Testis (tissue), 2 donors: ENCODE data around the gene SLX4.
"Not testable (repeated sequence)": the region's sequence is repeated elsewhere in the genome, so short reads cannot be mapped to it uniquely, and the experiment has no call there.

Experiments used
- POLR2A ChIP-seq: fragments of 450-650 bp; IDR thresholded peaks from one replicate; pipeline ENCODE4 v1.6.1; 2017; ENCODE audit warnings: antibody characterized with exemption, mild to moderate bottlenecking, moderate library complexity
- TF ChIP-seq, protein P1 (sequence below), 3 experiments: fragments of 450-650 bp in 2 of 3; fragments of 200-600 bp in 1 of 3; sonication (generic) in 1 of 3; IDR thresholded peaks; one replicate each; pipeline ENCODE4 v1.5.1; 2016 to 2019; ENCODE audit warnings: antibody characterized with exemption in 3 of 3, mild to moderate bottlenecking in 2 of 3, moderate library complexity in 1 of 3

DNA sequence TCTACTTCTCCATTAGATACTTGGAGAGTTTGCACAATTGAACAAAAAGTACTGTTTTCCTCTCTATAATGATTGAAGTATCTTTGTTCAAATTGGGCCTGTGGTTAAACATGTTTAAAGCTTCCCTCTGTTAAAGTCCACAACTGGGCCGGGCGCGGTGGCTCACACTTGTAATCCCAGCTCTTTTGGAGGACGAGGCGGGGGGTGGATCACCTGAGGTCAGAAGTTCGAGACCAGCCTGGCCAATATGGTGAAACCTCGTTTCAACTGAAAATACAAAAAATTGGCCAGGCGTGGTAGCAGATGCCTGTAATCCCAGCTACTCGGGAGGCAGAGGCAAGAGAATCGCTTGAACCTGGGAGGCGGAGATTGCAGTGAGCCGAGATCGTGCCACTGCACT, 2.4 kb downstream of the SLX4 start:
- TF ChIP-seq, protein P1, sequence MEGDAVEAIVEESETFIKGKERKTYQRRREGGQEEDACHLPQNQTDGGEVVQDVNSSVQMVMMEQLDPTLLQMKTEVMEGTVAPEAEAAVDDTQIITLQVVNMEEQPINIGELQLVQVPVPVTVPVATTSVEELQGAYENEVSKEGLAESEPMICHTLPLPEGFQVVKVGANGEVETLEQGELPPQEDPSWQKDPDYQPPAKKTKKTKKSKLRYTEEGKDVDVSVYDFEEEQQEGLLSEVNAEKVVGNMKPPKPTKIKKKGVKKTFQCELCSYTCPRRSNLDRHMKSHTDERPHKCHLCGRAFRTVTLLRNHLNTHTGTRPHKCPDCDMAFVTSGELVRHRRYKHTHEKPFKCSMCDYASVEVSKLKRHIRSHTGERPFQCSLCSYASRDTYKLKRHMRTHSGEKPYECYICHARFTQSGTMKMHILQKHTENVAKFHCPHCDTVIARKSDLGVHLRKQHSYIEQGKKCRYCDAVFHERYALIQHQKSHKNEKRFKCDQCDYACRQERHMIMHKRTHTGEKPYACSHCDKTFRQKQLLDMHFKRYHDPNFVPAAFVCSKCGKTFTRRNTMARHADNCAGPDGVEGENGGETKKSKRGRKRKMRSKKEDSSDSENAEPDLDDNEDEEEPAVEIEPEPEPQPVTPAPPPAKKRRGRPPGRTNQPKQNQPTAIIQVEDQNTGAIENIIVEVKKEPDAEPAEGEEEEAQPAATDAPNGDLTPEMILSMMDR (IDR thresholded peaks at IDR 0.05) = not testable (repeated sequence)
- TF ChIP-seq POLR2A = not testable (repeated sequence)
